Hepatocyte (in vitro differentiated cells): ENCODE results near the gene MPC2. TPM values are rescaled to one million over a fixed set of nuclear protein-coding genes. Genes with fewer than 3 reads are reported as not detected.
"Not testable (repeated sequence)": the region's sequence is repeated elsewhere in the genome, so short reads cannot be mapped to it uniquely, and the experiment has no call there.

Experiments used
- DNase-seq: peaks from one replicate; pipeline ENCODE4 v3.0.0-alpha.2; 2016; ENCODE audit warnings: low spot score
- H2AFZ ChIP-seq: fragments of 200-600 bp; sonication (generic); 2 replicates; pipeline ENCODE4 v1.6.0; 2016; ENCODE audit warnings: antibody characterized with exemption, mild to moderate bottlenecking
- H3K27ac ChIP-seq: fragments of 200-600 bp; sonication (generic); 2 replicates; pipeline ENCODE4 v1.5.1; 2016; ENCODE audit warnings: mild to moderate bottlenecking
- H3K27me3 ChIP-seq: fragments of 200-600 bp; sonication (generic); 2 replicates; pipeline ENCODE4 v1.6.1; 2016
- H3K36me3 ChIP-seq: fragments of 200-600 bp; sonication (generic); replicated peaks from 2 replicates; pipeline ENCODE4 v1.5.1; 2016; ENCODE audit warnings: low read depth; ENCODE audit not compliant: insufficient read depth
- H3K4me1 ChIP-seq: fragments of 200-600 bp; sonication (generic); 2 replicates; pipeline ENCODE4 v1.5.1; 2016; ENCODE audit warnings: mild to moderate bottlenecking, moderate library complexity; ENCODE audit not compliant: insufficient read depth
- H3K4me2 ChIP-seq: fragments of 200-600 bp; sonication (generic); 2 replicates; pipeline ENCODE4 v1.6.0; 2016
- H3K4me3 ChIP-seq: fragments of 200-600 bp; sonication (generic); 2 replicates; pipeline ENCODE4 v1.5.1; 2016; ENCODE audit warnings: mild to moderate bottlenecking
- H3K79me2 ChIP-seq: fragments of 200-600 bp; sonication (generic); 2 replicates; pipeline ENCODE4 v1.6.0; 2017; ENCODE audit warnings: mild to moderate bottlenecking
- H3K9me2 ChIP-seq: fragments of 200-600 bp; sonication (generic); replicated peaks from 2 replicates; pipeline ENCODE4 v1.6.0; 2017; ENCODE audit warnings: mild to moderate bottlenecking; ENCODE audit not compliant: insufficient read depth
- H3K9me3 ChIP-seq: fragments of 200-600 bp; sonication (generic); 2 replicates; pipeline ENCODE4 v1.5.1; 2016; ENCODE audit warnings: low read depth, mild to moderate bottlenecking
- H4K20me1 ChIP-seq: fragments of 200-600 bp; sonication (generic); 2 replicates; pipeline ENCODE4 v1.6.0; 2016; ENCODE audit warnings: mild to moderate bottlenecking; ENCODE audit not compliant: insufficient read depth, poor library complexity, severe bottlenecking
- EZH2 ChIP-seq: fragments of 200-600 bp; sonication (generic); IDR thresholded peaks from 2 replicates; pipeline ENCODE4 v1.6.1; 2016; ENCODE audit warnings: antibody characterized with exemption, mild to moderate bottlenecking, borderline replicate concordance
- EZH2phosphoT487 ChIP-seq: fragments of 200-600 bp; sonication (generic); IDR thresholded peaks from one replicate; pipeline ENCODE4 v1.6.1; 2018; ENCODE audit warnings: antibody characterized with exemption, mild to moderate bottlenecking, low read depth, moderate library complexity; ENCODE audit not compliant: unreplicated experiment, severe bottlenecking
- WGBS: methylation state at CpG from one replicate; pipeline ENCODE4 v1.1.6; 2016; ENCODE audit warnings: low lambda C conversion rate; ENCODE audit errors: missing lambda C conversion rate; 5-methylcytosine and 5-hydroxymethylcytosine counted together
- polyA plus RNA-seq: library from polyadenylated mRNA; unstranded; fragments of >200 nt; fragmentation: Nextera tagmentation; extraction: Ambion mirVana; gene quantifications from 2 replicates; pipeline ENCODE4 v1.2.1, GENCODE V29; 2016
- total RNA-seq: library from RNA; depleted of rRNA; stranded (reverse); fragments of >200 nt; gene quantifications from 2 replicates; pipeline ENCODE4 v1.2.3, GENCODE V29; 2014
- TF ChIP-seq, protein P1 (sequence below): fragments of 200-600 bp; sonication (generic); IDR thresholded peaks from 2 replicates; pipeline ENCODE4 v1.5.1; 2016; ENCODE audit warnings: antibody characterized with exemption, mild to moderate bottlenecking; ENCODE audit not compliant: poor library complexity

The MPC2 gene
- total and polyA plus RNA-seq, 2 experiments from 2014 or later, result 137 to 215 TPM

GRCh38 chr1:167898578-167899222 lies 38.2 kb downstream of the MPC2 start:
- H3K9me2 ChIP-seq, result no peaks in the 10 kb centered on the region
- no peak overlapping the region for H2AFZ ChIP-seq
- no peak overlapping the region for H3K27ac ChIP-seq
- H3K9me3 ChIP-seq, result no peaks in the 10 kb centered on the region
- DNase-seq, result no peak
- H3K4me3 ChIP-seq, result no peak overlapping the region
- WGBS, result 94% methylated on average over 9 of the region's 9 CpGs
- H3K4me1 ChIP-seq, result no peaks in the 10 kb centered on the region
- H3K36me3 ChIP-seq, result no peaks in the 10 kb centered on the region
- TF ChIP-seq EZH2 (no peak), EZH2phosphoT487 (no peak)
- TF ChIP-seq, protein P1, sequence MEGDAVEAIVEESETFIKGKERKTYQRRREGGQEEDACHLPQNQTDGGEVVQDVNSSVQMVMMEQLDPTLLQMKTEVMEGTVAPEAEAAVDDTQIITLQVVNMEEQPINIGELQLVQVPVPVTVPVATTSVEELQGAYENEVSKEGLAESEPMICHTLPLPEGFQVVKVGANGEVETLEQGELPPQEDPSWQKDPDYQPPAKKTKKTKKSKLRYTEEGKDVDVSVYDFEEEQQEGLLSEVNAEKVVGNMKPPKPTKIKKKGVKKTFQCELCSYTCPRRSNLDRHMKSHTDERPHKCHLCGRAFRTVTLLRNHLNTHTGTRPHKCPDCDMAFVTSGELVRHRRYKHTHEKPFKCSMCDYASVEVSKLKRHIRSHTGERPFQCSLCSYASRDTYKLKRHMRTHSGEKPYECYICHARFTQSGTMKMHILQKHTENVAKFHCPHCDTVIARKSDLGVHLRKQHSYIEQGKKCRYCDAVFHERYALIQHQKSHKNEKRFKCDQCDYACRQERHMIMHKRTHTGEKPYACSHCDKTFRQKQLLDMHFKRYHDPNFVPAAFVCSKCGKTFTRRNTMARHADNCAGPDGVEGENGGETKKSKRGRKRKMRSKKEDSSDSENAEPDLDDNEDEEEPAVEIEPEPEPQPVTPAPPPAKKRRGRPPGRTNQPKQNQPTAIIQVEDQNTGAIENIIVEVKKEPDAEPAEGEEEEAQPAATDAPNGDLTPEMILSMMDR, result no peak
- H3K79me2 ChIP-seq, result no peaks in the 10 kb centered on the region
- no peak overlapping the region for H3K4me2 ChIP-seq
- no peaks in the 10 kb centered on the region for H4K20me1 ChIP-seq
- H3K27me3 ChIP-seq, result no peaks in the 10 kb centered on the region

- H3K9me3 ChIP-seq, result no peaks in the 10 kb centered on the region
- H3K27ac ChIP-seq, result no peak overlapping the region
- H3K9me2 ChIP-seq, result no peaks in the 10 kb centered on the region
- DNase-seq, result no peak
- WGBS, result 79% methylated on average over 2 of the region's 2 CpGs
- no peak overlapping the region for H3K4me3 ChIP-seq
- H3K79me2 ChIP-seq, result no peaks in the 10 kb centered on the region
- no peaks in the 10 kb centered on the region for H3K36me3 ChIP-seq
- TF ChIP-seq, protein P1, result no peak
- TF ChIP-seq EZH2 (no peak), EZH2phosphoT487 (no peak)
- H3K27me3 ChIP-seq, result no peaks in the 10 kb centered on the region
- no peaks in the 10 kb centered on the region for H3K4me1 ChIP-seq
- no peaks in the 10 kb centered on the region for H4K20me1 ChIP-seq
- H3K4me2 ChIP-seq, result no peak overlapping the region
- H2AFZ ChIP-seq, result no peak overlapping the region
These were observed 43.1 kb downstream of the MPC2 start for GRCh38 chr1:167893798-167894197.

GRCh38 chr1:167890400-167890799 lies 46.5 kb downstream of the MPC2 start:
- H3K9me2 ChIP-seq, result no peaks in the 10 kb centered on the region
- TF ChIP-seq EZH2 (no peak), EZH2phosphoT487 (no peak)
- TF ChIP-seq, protein P1, result no peak
- no peak overlapping the region for H2AFZ ChIP-seq
- no peak overlapping the region for H3K4me3 ChIP-seq
- no peaks in the 10 kb centered on the region for H3K9me3 ChIP-seq
- no peaks in the 10 kb centered on the region for H3K79me2 ChIP-seq
- H3K4me1 ChIP-seq, result no peaks in the 10 kb centered on the region
- no peaks in the 10 kb centered on the region for H4K20me1 ChIP-seq
- no peaks in the 10 kb centered on the region for H3K27me3 ChIP-seq
- no peaks in the 10 kb centered on the region for H3K36me3 ChIP-seq
- no peak overlapping the region for H3K4me2 ChIP-seq
- no peak for DNase-seq
- H3K27ac ChIP-seq, result no peak overlapping the region

DNA sequence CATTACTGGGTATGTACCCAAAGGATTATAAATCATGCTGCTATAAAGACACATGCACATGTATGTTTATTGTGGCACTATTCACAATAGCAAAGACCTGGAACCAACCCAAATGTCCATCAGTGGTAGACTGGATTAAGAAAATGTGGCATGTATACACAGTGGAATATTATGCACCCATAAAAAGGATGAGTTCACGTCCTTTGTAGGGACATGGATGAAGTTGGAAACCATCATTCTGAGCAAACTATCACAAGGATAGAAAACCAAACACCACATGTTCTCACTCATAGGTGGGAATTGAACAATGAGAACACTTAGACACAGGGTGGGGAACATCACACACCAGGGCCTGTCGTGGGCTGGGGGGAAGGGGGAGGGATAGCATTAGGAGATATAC lies 49.7 kb downstream of the MPC2 start:
- H3K27me3 ChIP-seq, H3K79me2 ChIP-seq, H3K4me2 ChIP-seq, H3K4me3 ChIP-seq, H3K4me1 ChIP-seq, H3K9me3 ChIP-seq, H2AFZ ChIP-seq, H3K9me2 ChIP-seq, H3K36me3 ChIP-seq, H3K27ac ChIP-seq, DNase-seq, H4K20me1 ChIP-seq: not testable (repeated sequence)
- 98% methylated on average over 2 of the region's 2 CpGs for WGBS
